Frontal cortex (tissue), 4 donors: ENCODE results near the gene OR4A47. TPM values are rescaled to one million over a fixed set of nuclear protein-coding genes. Genes with fewer than 3 reads are reported as not detected.
"Not testable (repeated sequence)": the region's sequence is repeated elsewhere in the genome, so short reads cannot be mapped to it uniquely, and the experiment has no call there.

ENCODE experiments used
- DNase-seq, 2 donors: peaks; one replicate each; pipeline ENCODE4 v3.0.0; 2012; ENCODE audit warnings: low spot score in 2 of 2
- FAIRE-seq: peaks from 2 replicates; lab custom pipeline; 2012; peaks lifted over from hg19 to GRCh38; lab: Jason Lieb, UNC
- total RNA-seq: library from RNA; depleted of rRNA; stranded (reverse); fragments of >200 nt; gene quantifications from one replicate; pipeline ENCODE4 v1.2.3, GENCODE V29; 2014
- donor health status: control.
- donor health status: control.
- donor health status: control.

OR4A47 gene, protein sequence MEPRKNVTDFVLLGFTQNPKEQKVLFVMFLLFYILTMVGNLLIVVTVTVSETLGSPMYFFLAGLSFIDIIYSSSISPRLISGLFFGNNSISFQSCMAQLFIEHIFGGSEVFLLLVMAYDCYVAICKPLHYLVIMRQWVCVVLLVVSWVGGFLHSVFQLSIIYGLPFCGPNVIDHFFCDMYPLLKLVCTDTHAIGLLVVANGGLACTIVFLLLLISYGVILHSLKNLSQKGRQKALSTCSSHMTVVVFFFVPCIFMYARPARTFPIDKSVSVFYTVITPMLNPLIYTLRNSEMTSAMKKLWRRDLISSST
- total RNA-seq, result not detected

- not testable (repeated sequence) for DNase-seq, FAIRE-seq
Measured at GRCh38 chr11:48488493-48488892, at the start of gene OR4A47. OR4A47 (plus strand) TSS chr11:48488793; CDS start chr11:48488793, 0 bp downstream.

DNA sequence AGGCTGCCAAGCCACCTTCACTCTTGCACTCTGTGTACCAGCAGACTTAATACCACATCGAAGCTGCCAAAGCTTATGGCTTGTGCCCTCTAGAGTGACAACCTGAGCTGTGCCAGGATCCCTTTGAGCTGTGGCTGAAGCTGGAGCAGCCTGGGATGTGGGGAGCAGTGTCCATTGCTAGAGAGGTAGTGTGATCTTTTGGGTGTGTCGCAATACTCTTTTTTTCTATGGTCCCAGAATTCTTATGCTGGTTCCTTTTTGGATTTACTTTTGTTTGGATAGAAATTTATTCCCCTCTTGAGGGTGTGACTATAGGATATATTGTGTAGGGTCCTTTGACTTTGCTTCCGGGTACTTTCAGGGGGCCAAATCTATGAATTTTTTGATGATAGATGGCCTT lies 32.7 kb upstream of the OR4A47 start:
- not testable (repeated sequence) for FAIRE-seq, DNase-seq

- DNase-seq, FAIRE-seq: not testable (repeated sequence)
Measured at GRCh38 chr11:48473966-48474365, 14.6 kb upstream of the OR4A47 start.

DNA sequence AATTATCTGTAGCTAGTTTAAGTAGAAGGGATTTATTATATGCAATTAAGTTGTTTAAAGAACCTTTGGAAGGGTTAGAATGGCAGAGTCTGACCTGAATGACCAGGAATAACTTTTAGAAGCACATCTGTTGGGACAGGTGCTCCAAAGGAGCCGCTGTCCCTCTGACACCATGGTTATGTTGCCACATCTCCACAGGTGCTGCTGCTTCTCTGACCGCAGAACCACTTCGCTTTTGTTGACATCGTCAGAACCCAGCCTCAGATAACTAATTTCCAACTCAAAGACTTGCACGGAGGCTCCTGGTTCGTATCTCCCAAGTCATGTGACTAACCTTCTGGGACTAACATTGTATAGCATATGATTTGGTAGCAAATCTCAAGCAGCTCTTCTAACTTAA lies 13.9 kb upstream of the OR4A47 start:
- FAIRE-seq, DNase-seq: not testable (repeated sequence)

DNA sequence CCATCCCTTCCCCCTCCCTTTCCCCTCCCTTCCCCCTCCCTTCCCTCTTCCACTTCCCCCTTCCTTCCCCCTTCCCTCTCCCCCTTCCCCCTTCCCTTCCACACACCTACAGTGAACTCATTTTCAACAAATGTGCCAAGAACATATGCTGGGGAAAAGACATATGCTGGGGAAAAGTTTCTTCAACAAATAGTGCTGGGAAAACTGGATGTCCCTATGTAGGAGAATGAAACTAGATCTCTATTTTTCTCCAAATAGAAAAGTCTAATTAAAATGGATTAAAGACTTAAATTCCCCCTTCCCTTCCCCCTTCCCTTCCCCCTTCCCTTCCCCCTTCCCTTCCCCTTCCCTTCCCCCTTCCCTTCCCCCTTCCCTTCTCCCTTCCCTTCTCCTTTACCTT lies 17.6 kb downstream of the OR4A47 start:
- DNase-seq, FAIRE-seq: not testable (repeated sequence)

DNA sequence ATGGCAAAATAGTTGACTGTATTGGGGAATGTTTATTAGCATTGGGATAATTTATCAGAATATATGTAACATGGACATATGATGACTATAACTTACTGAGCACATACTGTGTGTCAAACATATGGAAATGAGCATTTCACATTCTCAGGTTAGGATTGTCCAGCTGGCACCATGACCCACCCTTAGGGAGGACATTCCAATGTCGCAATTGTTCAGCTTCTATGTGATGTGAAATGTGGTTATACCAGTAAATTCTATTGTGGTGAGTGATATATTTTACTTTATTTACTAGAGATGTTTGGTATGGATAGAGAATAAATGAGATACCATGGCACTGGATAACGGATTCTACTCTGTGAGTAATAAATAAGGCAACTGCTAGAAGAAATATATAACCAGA lies 50.4 kb downstream of the OR4A47 start:
- no peak for FAIRE-seq
- no peak for DNase-seq

Other genes starting within 250 kb of the OR4A47 start
- not detected for gene OR4X2, start 243.7 kb upstream of the OR4A47 start, total RNA-seq
- gene OR4X1, start 224.9 kb upstream of the OR4A47 start, total RNA-seq, result not detected
- not detected for gene OR4S1, start 182.6 kb upstream of the OR4A47 start, total RNA-seq
- not detected for gene OR4C3, start 163.9 kb upstream of the OR4A47 start, total RNA-seq
- not detected for gene OR4C5, start 122.3 kb upstream of the OR4A47 start, total RNA-seq